ENCODE results near the gene TSPAN9. TPM values are rescaled to one million over a fixed set of nuclear protein-coding genes. Genes with fewer than 3 reads are reported as not detected.

Gene TSPAN9
- polyA plus RNA-seq, 1 of the 3 experiments (the other 2 are of a cell fraction) = 34.9 TPM

DNA sequence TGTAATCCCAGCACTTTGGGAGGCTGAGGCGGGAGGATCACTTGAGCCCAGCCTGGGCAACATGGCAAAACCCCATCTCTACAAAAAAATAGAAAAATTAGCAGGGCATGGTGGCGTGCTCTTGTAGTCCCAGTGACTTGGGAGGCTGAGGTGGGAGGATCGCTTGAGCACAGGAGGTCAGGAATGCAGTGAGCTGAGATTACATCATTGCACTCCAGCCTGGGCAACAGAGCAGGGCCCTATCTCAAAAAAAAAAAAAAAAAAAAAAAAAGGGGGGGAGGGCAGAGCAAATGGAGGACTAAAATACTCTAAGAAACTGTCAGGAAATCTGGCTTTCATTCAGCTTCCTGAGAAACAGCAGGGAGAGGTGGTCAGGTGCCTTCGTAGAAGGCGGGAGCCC is 31.7 kb upstream of the TSPAN9 start:
- CTCF ChIA-PET = interaction anchor here (1.9 kb wide), 1 partner anchor 11 kb away, joined by 5 read pairs; no protein-coding TSS in a partner anchor
- POLR2A ChIA-PET = no interaction called here

DNA sequence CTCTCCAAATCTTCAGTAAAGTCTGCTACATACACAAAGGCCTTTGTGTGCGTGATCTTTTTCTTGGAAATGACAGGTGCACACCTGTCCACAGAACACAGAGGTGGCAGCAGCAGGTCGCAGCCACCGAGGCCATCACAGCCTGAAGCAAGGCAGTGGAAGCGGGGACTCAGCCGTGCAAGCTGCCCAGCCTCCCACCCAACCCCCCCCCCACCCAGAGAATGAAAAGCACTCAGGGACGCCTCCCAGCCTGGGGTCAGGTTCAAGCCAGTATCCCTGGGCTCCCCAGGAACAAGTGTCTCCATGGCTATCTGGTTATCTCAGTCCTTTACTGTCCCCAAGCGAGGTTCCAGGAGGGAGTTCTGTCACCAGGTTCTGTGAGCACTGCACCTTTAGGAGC is 31.2 kb upstream of the TSPAN9 start:
- H4K20me1 ChIP-seq (ENCODE audit: insufficient read depth) = no peaks in the 10 kb centered on the region; the same call in 1 of the 2 replicates
- ChIA-PET POLR2A (no interaction called here), CTCF (interaction anchor here (0.9 kb wide), 2 partner anchors 60 to 255 kb away, joined by 4 read pairs; no protein-coding TSS in a partner anchor)
- H3K4me2 ChIP-seq = no peak overlapping the region
- no peaks in the 10 kb centered on the region for H3K79me2 ChIP-seq (ENCODE audit: insufficient read depth)
- 91% methylated on average over 7 of the region's 7 CpGs for WGBS (ENCODE audit: low lambda C conversion rate)
- no peak overlapping the region for H3K9ac ChIP-seq
- no peaks in the 10 kb centered on the region for H3K9me2 ChIP-seq
- no peak for DNase-seq
- H3F3A ChIP-seq (replicated peaks; ENCODE audit: insufficient read depth) = no peaks in the 10 kb centered on the region
- no peak overlapping the region for H2AFZ ChIP-seq (ENCODE audit: low read depth)
- no peak overlapping the region for H3K27ac ChIP-seq (ENCODE audit: low read depth in 2 of 2, low read length in 1 of 2)
- no peaks in the 10 kb centered on the region for H3K27me3 ChIP-seq (ENCODE audit: insufficient read depth)
- H3K4me1 ChIP-seq (ENCODE audit: control insufficient read depth in 1 of 2, insufficient read depth in 2 of 2, low read depth in 1 of 2, low read length in 1 of 2) = no peaks in the 10 kb centered on the region; a peak in 1 of 4 replicates
- H3K9me3 ChIP-seq = no peaks in the 10 kb centered on the region
- H3K36me3 ChIP-seq (replicated peaks in 1 of 2; ENCODE audit: control insufficient read depth in 1 of 2, insufficient read depth in 2 of 2, low read length in 1 of 2) = peaks cover 4 to 5% of the 10 kb centered on the region in 2 experiments
- H3K4me3 ChIP-seq (ENCODE audit: low read depth in 2 of 2, low read length in 1 of 2) = no peak overlapping the region
- TF ChIP-seq FOXJ3 (CRISPR knock-in tag; IDR thresholded peaks at IDR 0.05) (no peak), EZH2phosphoT487 (IDR thresholded peaks at IDR 0.05; ENCODE audit: borderline replicate concordance, low read depth) (no peak), GATA2 (CRISPR knock-in tag; IDR thresholded peaks at IDR 0.05) (no peak), FOXM1 (IDR thresholded peaks at IDR 0.05; ENCODE audit: low read depth) (no peak), NRF1 (IDR thresholded peaks at IDR 0.05; ENCODE audit: low read depth, low read length) (no peak), CHD2 (IDR thresholded peaks at IDR 0.05; ENCODE audit: low read length, partially characterized antibody) (no peak), YY1 (IDR thresholded peaks at IDR 0.05; ENCODE audit: low read depth) (no peak), GABPA (IDR thresholded peaks at IDR 0.05; ENCODE audit: low read depth) (no peak), MXI1 (IDR thresholded peaks at IDR 0.05; ENCODE audit: low read depth, low read length) (no peak), EP300 (IDR thresholded peaks at IDR 0.05; ENCODE audit: borderline replicate concordance in 1 of 2, low read depth in 1 of 2, low read length in 1 of 2) (no peak), SMC3 (IDR thresholded peaks at IDR 0.05; ENCODE audit: low read depth, low read length) (no peak)
- TF ChIP-seq, protein P1, sequence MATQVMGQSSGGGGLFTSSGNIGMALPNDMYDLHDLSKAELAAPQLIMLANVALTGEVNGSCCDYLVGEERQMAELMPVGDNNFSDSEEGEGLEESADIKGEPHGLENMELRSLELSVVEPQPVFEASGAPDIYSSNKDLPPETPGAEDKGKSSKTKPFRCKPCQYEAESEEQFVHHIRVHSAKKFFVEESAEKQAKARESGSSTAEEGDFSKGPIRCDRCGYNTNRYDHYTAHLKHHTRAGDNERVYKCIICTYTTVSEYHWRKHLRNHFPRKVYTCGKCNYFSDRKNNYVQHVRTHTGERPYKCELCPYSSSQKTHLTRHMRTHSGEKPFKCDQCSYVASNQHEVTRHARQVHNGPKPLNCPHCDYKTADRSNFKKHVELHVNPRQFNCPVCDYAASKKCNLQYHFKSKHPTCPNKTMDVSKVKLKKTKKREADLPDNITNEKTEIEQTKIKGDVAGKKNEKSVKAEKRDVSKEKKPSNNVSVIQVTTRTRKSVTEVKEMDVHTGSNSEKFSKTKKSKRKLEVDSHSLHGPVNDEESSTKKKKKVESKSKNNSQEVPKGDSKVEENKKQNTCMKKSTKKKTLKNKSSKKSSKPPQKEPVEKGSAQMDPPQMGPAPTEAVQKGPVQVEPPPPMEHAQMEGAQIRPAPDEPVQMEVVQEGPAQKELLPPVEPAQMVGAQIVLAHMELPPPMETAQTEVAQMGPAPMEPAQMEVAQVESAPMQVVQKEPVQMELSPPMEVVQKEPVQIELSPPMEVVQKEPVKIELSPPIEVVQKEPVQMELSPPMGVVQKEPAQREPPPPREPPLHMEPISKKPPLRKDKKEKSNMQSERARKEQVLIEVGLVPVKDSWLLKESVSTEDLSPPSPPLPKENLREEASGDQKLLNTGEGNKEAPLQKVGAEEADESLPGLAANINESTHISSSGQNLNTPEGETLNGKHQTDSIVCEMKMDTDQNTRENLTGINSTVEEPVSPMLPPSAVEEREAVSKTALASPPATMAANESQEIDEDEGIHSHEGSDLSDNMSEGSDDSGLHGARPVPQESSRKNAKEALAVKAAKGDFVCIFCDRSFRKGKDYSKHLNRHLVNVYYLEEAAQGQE (IDR thresholded peaks at IDR 0.05; ENCODE audit: low read depth, low read length) = no peak
- TF ChIP-seq, protein P2, sequence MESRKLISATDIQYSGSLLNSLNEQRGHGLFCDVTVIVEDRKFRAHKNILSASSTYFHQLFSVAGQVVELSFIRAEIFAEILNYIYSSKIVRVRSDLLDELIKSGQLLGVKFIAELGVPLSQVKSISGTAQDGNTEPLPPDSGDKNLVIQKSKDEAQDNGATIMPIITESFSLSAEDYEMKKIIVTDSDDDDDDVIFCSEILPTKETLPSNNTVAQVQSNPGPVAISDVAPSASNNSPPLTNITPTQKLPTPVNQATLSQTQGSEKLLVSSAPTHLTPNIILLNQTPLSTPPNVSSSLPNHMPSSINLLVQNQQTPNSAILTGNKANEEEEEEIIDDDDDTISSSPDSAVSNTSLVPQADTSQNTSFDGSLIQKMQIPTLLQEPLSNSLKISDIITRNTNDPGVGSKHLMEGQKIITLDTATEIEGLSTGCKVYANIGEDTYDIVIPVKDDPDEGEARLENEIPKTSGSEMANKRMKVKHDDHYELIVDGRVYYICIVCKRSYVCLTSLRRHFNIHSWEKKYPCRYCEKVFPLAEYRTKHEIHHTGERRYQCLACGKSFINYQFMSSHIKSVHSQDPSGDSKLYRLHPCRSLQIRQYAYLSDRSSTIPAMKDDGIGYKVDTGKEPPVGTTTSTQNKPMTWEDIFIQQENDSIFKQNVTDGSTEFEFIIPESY (IDR thresholded peaks at IDR 0.05; ENCODE audit: borderline replicate concordance, low read depth) = no peak

More for the DNA sequence above, 31.7 kb upstream of the TSPAN9 start:
- no peak overlapping the region for H3K4me2 ChIP-seq
- no peaks in the 10 kb centered on the region for H3K79me2 ChIP-seq (ENCODE audit: insufficient read depth)
- H3K4me3 ChIP-seq (ENCODE audit: low read depth in 2 of 2, low read length in 1 of 2) = no peak overlapping the region
- H3K9me3 ChIP-seq = no peaks in the 10 kb centered on the region
- TF ChIP-seq MEF2A (IDR thresholded peaks at IDR 0.05; ENCODE audit: borderline replicate concordance, low read depth) (no peak), JUND (IDR thresholded peaks at IDR 0.05) (no peak), EP300 (IDR thresholded peaks at IDR 0.05; ENCODE audit: borderline replicate concordance in 1 of 2, low read depth in 1 of 2, low read length in 1 of 2) (no peak), FOSL2 (IDR thresholded peaks at IDR 0.05; ENCODE audit: borderline replicate concordance, low read depth) (no peak)
- TF ChIP-seq, protein P3, sequence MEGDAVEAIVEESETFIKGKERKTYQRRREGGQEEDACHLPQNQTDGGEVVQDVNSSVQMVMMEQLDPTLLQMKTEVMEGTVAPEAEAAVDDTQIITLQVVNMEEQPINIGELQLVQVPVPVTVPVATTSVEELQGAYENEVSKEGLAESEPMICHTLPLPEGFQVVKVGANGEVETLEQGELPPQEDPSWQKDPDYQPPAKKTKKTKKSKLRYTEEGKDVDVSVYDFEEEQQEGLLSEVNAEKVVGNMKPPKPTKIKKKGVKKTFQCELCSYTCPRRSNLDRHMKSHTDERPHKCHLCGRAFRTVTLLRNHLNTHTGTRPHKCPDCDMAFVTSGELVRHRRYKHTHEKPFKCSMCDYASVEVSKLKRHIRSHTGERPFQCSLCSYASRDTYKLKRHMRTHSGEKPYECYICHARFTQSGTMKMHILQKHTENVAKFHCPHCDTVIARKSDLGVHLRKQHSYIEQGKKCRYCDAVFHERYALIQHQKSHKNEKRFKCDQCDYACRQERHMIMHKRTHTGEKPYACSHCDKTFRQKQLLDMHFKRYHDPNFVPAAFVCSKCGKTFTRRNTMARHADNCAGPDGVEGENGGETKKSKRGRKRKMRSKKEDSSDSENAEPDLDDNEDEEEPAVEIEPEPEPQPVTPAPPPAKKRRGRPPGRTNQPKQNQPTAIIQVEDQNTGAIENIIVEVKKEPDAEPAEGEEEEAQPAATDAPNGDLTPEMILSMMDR (IDR thresholded peaks at IDR 0.05) = no peak
- TF ChIP-seq, protein P4, sequence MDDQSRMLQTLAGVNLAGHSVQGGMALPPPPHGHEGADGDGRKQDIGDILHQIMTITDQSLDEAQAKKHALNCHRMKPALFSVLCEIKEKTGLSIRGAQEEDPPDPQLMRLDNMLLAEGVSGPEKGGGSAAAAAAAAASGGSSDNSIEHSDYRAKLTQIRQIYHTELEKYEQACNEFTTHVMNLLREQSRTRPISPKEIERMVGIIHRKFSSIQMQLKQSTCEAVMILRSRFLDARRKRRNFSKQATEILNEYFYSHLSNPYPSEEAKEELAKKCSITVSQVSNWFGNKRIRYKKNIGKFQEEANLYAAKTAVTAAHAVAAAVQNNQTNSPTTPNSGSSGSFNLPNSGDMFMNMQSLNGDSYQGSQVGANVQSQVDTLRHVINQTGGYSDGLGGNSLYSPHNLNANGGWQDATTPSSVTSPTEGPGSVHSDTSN (IDR thresholded peaks at IDR 0.05) = no peak
- no peaks in the 10 kb centered on the region for H3F3A ChIP-seq (replicated peaks; ENCODE audit: insufficient read depth)
- no peak for DNase-seq
- H2AFZ ChIP-seq (ENCODE audit: low read depth) = no peak overlapping the region
- WGBS (ENCODE audit: low lambda C conversion rate) = 94% methylated on average over 5 of the region's 5 CpGs
- no peak overlapping the region for H3K9ac ChIP-seq
- H3K36me3 ChIP-seq (replicated peaks in 1 of 2; ENCODE audit: control insufficient read depth in 1 of 2, insufficient read depth in 2 of 2, low read length in 1 of 2) = peaks cover 5 to 9% of the 10 kb centered on the region in 2 experiments
- H3K4me1 ChIP-seq (ENCODE audit: control insufficient read depth in 1 of 2, insufficient read depth in 2 of 2, low read depth in 1 of 2, low read length in 1 of 2) = no peaks in the 10 kb centered on the region; a peak in 1 of 4 replicates
- no peaks in the 10 kb centered on the region for H3K9me2 ChIP-seq
- H4K20me1 ChIP-seq (ENCODE audit: insufficient read depth) = no peaks in the 10 kb centered on the region; the same call in 1 of the 2 replicates
- H3K27me3 ChIP-seq (ENCODE audit: insufficient read depth) = no peaks in the 10 kb centered on the region
- H3K27ac ChIP-seq (ENCODE audit: low read depth in 2 of 2, low read length in 1 of 2) = no peak overlapping the region

All from SK-N-SH (cell line).